Lower lobe of right lung (tissue), 2 donors: Measurements from ENCODE around the gene C19orf81. TPM values are rescaled to one million over a fixed set of nuclear protein-coding genes. Genes with fewer than 3 reads are reported as not detected.

Experiments used
- ATAC-seq, 2 donors: fragments of 200-7000 bp; cut with Tn5 transposase; one replicate each; pipeline ENCODE4 v1.9.1; 2020 to 2022; ENCODE audit warnings: mild to moderate bottlenecking in 2 of 2, moderate library complexity in 2 of 2
- DNase-seq: peaks from one replicate; pipeline ENCODE4 v3.0.0-alpha.2; 2020
- H3K27ac ChIP-seq: fragments of 200-600 bp; one replicate; pipeline ENCODE4 v1.8.0; 2022
- H3K27me3 ChIP-seq: fragments of 200-600 bp; one replicate; pipeline ENCODE4 v1.8.0; 2022; ENCODE audit warnings: low read depth
- H3K36me3 ChIP-seq: fragments of 200-600 bp; one replicate; pipeline ENCODE4 v1.8.0; 2022; ENCODE audit warnings: mild to moderate bottlenecking
- H3K4me1 ChIP-seq: fragments of 200-600 bp; one replicate; pipeline ENCODE4 v1.8.0; 2022
- H3K4me3 ChIP-seq: fragments of 200-600 bp; one replicate; pipeline ENCODE4 v1.8.0; 2022; ENCODE audit warnings: mild to moderate bottlenecking
- H3K9me3 ChIP-seq: fragments of 200-600 bp; one replicate; pipeline ENCODE4 v1.8.0; 2022
- CTCF ChIP-seq: fragments of 200-600 bp; IDR thresholded peaks from one replicate; pipeline ENCODE4 v1.8.0; 2022; ENCODE audit warnings: antibody characterized with exemption, mild to moderate bottlenecking
- intact Hi-C: fragments of 100-400 bp; cut with DNase I; formaldehyde crosslinking; loops from one replicate; pipeline ENCODE4 v1.11.0; 2022
- total RNA-seq: library from RNA; stranded (reverse); fragmentation: NEBNext Ultra II Directional; extraction: Animal tissue kit (Norgen Biotek cat#: 25700); gene quantifications from one replicate; pipeline ENCODE4 v1.2.1, GENCODE V29; 2021
- donor health status: DM: no; HTN: yes; CAD: no; lungs with severe emphysema.

The C19orf81 gene
- total RNA-seq, 1 donor from 2014 or later: 5.2 TPM

DNA sequence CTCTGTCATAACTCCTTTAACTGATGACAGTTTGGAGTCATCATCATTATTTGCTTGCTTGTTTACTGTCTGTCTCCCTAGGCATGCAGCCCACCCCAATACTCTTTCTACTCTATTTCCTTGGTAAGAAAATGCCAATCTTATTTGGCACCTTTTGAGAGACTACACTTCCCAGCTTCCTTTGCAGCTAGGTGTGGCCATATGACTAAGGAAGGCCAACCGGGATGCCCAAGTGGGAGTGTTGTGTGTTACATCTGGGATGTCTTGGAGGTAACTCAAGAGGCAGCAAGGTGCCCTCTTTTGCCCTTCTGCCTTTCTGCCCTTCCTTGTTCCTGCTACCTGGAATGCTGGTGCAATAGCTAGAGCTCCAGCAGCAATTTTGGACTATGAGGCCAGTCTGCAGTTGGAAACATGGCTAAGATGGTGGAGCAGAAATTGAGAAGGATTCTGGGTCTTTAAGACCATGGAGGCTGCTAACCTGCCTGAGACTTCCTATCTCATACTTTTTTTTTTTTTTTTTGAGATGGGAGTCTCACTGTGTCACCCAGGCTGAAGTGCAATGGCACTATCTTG lies 27.5 kb downstream of the C19orf81 start:
- ATAC-seq (no peak), DNase-seq (no peak)
- Histone ChIP-seq H3K4me1 (no peaks in the 10 kb centered on the region), H3K27ac (no peak overlapping the region), H3K36me3 (no peaks in the 10 kb centered on the region), H3K4me3 (no peak overlapping the region), H3K27me3 (peaks cover 32% of the 10 kb centered on the region), H3K9me3 (no peaks in the 10 kb centered on the region)
- no peak for TF ChIP-seq CTCF
- intact Hi-C loops: no loop called here

GRCh38 chr19:50677636-50678035 lies 28.4 kb downstream of the C19orf81 start:
- ATAC-seq (no peak), DNase-seq (no peak)
- H3K27me3 ChIP-seq: peaks cover 32% of the 10 kb centered on the region
- intact Hi-C loops: no loop called here
- no peak overlapping the region for H3K27ac ChIP-seq
- H3K36me3 ChIP-seq: no peaks in the 10 kb centered on the region
- no peak overlapping the region for H3K4me3 ChIP-seq
- no peaks in the 10 kb centered on the region for H3K9me3 ChIP-seq
- no peaks in the 10 kb centered on the region for H3K4me1 ChIP-seq
- TF ChIP-seq CTCF: no peak

GRCh38 chr19:50678323-50678722 lies 29.1 kb downstream of the C19orf81 start:
- H3K27me3 ChIP-seq: peaks cover 31% of the 10 kb centered on the region
- TF ChIP-seq CTCF: no peak
- no peaks in the 10 kb centered on the region for H3K4me1 ChIP-seq

GRCh38 chr19:50679177-50680125 lies 30.2 kb downstream of the C19orf81 start:
- Histone ChIP-seq H3K27ac (no peak overlapping the region), H3K4me1 (no peaks in the 10 kb centered on the region), H3K4me3 (no peak overlapping the region), H3K27me3 (peaks cover 26% of the 10 kb centered on the region), H3K36me3 (no peaks in the 10 kb centered on the region), H3K9me3 (no peaks in the 10 kb centered on the region)
- DNase-seq (peak; percentile 83), ATAC-seq (peak; percentile 93 to 97)
- no peak for TF ChIP-seq CTCF
- intact Hi-C loops: no loop called here

More at GRCh38 chr19:50678323-50678722, 29.1 kb downstream of the C19orf81 start:
- Histone ChIP-seq H3K36me3 (no peaks in the 10 kb centered on the region), H3K9me3 (no peaks in the 10 kb centered on the region), H3K4me3 (no peak overlapping the region), H3K27ac (no peak overlapping the region)
- DNase-seq: no peak
- ATAC-seq: no peak
- intact Hi-C loops: no loop called here

DNA sequence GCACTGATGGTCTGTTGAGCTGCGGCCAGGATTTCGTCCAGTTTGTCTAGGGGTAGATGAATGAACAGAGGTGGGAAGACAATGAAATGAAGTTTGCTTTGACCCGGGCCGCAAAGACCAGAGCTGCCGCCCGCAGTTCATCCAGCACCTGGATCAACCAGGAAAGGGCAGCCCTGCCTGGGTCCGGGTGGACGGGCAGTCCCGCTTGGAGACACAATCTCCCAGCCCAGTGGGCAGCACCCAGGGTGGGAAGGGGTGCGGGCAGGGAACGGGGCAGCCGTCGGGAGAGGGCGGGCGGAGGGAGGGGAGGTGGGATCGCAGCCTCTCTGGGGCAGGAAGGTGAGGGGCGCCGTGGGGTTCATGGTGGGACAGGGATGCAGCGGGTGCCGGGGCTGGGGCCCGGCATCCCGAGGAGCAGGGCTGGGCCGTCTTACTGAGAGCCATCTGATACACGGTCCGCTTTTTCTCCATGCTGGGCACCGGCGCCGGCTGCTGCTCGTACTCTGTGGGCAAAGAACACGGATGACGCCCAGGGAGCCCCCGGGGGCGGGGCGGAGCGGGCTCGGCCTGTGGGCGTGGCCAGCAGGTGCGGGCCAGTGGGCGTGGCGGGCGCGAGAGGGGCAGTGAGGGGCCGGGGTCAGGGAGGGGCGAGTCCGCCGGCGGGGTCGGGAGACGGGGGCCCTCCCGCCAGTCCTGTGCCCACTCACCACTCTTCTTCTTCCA lies 37.2 kb downstream of the C19orf81 start:
- Histone ChIP-seq H3K4me3 (no peak overlapping the region), H3K4me1 (no peaks in the 10 kb centered on the region), H3K27me3 (peaks cover 71% of the 10 kb centered on the region), H3K27ac (no peak overlapping the region), H3K9me3 (no peaks in the 10 kb centered on the region), H3K36me3 (no peaks in the 10 kb centered on the region)
- DNase-seq: no peak
- no peak for TF ChIP-seq CTCF
- ATAC-seq: peak in 1 of 2 donors; percentile 12
- intact Hi-C loops: no loop called here
